ENCODE results near the gene GSN.

GRCh38 chr9:121272401-121272948 lies 4.5 kb downstream of the GSN start:
- TF ChIP-seq CTCF (IDR thresholded peaks at IDR 0.05) (no peak), EZH2 (IDR thresholded peaks at IDR 0.05; ENCODE audit: borderline replicate concordance, insufficient read depth, low read depth, low read length, poor library complexity, severe bottlenecking) (no peak)
